ENCODE measurements around the gene SLC45A1.
A peak's percentile ranks its signal among the peaks of the same experiment; 100 is the strongest.

GRCh38 chr1:8351693-8352470 is 34.0 kb downstream of the SLC45A1 start:
- TF ChIP-seq, protein P1, sequence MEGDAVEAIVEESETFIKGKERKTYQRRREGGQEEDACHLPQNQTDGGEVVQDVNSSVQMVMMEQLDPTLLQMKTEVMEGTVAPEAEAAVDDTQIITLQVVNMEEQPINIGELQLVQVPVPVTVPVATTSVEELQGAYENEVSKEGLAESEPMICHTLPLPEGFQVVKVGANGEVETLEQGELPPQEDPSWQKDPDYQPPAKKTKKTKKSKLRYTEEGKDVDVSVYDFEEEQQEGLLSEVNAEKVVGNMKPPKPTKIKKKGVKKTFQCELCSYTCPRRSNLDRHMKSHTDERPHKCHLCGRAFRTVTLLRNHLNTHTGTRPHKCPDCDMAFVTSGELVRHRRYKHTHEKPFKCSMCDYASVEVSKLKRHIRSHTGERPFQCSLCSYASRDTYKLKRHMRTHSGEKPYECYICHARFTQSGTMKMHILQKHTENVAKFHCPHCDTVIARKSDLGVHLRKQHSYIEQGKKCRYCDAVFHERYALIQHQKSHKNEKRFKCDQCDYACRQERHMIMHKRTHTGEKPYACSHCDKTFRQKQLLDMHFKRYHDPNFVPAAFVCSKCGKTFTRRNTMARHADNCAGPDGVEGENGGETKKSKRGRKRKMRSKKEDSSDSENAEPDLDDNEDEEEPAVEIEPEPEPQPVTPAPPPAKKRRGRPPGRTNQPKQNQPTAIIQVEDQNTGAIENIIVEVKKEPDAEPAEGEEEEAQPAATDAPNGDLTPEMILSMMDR (optimal IDR thresholded peaks at IDR 0.05 in 1 of 3, IDR thresholded peaks at IDR 0.05 in 1 of 3, conservative IDR thresholded peaks at IDR 0.05 in 1 of 3; ENCODE audit: extremely low read depth in 1 of 3, insufficient read depth in 2 of 3, low read length in 3 of 3), result peak; percentile 46 to 66 (median 47)
- TF ChIP-seq EZH2 (IDR thresholded peaks at IDR 0.05; ENCODE audit: low read length), result no peak
